Measurements from ENCODE around the gene ZNF124.
"Not testable (repeated sequence)": the region's sequence is repeated elsewhere in the genome, so short reads cannot be mapped to it uniquely, and the experiment has no call there.

Gene ZNF124

DNA sequence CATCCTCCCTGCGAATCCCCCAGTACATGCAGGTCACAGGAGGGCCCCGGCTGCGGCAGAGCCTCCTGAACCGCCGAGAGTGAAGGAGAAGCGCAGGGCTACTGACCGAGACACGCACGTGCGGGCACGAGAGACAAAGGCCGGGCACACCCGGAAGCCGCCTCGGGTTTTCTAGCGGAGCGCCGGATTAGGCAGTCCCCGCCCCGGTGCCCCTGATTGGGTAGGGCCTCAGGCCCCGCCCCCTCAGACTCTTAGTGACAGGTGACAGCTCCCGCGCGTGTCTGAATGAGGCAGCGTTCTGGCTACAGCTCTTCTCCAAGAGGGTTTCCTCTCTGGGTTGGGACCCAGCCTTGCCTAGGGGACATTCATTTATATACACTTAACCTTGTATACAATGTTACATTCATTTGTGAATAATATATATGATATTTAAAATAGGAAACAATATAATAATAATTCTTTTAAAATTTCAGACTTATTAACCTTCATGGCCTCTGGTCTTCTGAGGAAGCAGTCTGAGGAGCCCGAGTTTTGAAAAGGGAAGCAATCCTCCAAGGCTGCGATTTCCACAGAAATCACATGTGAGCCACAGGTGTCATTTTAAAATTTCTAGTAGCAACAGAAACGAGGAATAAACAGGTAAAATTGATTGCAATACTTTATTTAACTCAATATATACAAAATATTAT is at the start of gene ZNF124:
Gene ZNF124, minus strand, starts transcription at position 146 of the 689 bp plus-strand sequence. Its CDS starts 143 bp downstream, at position 3.
- DNase-seq, result not testable (repeated sequence)

DNA sequence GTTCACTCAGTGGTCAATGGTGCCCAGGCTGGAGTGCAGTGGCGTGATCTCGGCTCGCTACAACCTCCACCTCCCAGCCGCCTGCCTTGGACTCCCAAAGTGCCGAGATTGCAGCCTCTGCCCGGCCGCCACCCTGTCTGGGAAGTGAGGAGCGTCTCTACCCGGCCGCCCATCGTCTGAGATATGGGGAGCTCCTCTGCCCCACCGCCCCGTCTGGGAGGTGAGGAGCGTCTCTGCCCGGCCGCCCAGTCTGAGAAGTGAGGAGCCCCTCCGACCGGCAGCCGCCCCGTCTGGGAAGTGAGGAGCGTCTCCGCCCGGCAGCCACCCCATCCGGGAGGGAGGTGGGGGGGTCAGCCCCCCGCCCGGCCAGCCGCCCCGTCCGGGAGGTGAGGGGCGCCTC is 48.5 kb upstream of the ZNF124 start:
- not testable (repeated sequence) for DNase-seq

DNA sequence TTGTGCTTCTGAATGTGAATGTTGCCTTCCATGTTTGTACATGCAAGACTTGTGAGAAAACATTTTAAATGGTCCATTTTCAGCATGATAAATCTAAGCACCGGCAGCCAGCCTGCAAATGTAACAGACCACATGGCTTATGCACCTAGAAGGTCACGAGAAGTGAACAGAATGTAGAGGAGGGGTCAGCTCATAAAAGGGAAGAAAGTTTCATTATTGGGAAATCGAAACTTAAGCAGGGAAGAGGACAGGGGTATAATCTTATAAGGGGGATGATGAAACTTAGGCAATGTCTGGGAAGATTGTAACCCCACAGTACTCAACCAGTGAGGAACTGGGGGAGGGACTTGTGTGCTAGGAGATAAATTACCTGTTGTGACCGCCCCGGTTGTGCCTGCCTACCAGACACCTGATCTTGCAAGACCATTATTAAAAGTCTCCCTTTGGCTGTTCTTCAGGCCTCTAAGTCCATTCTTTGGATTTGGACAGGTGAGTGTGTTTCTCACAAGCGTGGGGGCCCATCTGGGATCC is 46.4 kb upstream of the ZNF124 start:
- no peak for DNase-seq

DNA sequence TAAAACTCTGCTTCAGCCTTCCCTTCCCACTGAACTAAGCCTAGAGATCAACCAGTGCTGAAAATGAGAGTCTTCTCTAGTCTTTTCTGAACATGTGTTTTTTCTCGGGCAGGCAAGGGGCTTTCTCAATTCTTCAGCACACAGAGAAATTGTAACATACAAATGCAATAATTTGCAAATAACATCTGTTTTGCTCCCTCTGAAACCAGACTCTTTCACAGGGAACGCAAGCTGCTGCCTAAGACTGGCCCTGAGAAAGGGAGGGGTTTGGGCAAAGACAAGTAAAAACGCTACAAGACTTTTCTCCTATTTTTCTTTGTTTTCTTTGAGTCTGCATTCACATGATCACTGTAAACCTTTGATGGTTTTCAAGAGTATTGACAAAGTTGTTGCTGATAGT is 44.4 kb upstream of the ZNF124 start:
- DNase-seq, result no peak

DNA sequence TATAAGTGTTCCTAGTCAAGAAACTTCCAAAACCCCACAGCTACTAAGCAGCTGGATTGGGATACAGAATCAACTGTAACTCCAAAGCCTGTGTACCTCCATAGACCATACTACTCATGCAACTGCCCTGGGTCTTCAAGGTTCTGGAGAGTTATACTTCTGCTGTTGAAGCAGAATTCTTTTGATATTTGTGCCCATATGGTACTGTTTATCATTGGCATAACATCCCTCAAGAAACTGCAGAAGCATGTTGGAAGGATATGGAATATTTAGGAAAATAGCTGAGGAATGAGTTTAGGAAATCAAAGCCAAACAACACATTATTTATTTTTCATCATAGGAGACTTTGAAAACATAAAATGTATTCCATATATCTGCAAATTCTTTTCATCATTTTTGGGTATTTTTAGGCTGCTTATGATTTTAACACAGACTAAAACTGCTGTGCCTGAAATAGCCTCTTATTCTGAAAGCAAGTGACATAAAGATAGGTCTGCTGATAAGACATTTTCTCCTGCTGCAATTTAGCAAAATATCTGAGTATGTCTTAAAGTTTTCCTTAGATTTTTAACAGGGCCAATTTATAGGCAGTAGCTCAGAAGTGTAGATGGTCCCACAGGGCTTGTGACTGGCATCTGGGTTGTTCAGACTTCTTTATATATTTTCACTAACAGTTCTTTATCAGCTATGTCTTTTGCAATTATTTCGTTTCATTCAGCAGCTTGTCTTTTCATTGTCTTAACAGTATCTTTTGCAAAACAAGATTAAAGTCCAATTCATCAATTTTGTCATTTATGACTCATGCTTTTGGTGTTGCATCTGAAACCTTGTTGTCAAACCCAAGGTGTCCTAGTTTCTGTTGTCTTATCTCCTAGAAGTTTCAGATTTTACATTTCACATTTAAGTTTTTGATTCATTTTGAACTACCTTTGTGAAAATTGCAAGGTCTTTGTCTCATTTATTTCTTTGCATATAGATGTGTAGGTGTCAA is 41.1 kb upstream of the ZNF124 start:
- no peak for DNase-seq

DNA sequence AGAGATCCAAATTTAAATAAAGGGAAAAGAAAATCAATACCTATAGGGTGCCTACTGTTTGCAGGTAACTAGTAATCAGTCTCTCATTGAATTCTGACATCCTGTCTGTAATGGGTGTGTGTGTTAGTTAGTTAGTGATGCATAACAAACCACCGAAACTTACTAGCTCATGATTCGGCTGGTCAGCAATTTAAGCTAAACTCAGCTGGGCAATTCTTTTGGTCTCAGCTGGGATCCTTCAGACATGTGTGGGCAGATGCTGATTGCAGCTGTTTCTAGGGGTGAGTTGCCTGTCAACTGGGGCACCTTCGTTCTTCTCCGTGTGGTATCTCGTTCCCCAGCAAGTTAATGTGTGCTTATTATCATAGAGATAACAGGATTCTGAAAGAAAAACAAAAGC is 40.2 kb upstream of the ZNF124 start:
- no peak for DNase-seq

DNA sequence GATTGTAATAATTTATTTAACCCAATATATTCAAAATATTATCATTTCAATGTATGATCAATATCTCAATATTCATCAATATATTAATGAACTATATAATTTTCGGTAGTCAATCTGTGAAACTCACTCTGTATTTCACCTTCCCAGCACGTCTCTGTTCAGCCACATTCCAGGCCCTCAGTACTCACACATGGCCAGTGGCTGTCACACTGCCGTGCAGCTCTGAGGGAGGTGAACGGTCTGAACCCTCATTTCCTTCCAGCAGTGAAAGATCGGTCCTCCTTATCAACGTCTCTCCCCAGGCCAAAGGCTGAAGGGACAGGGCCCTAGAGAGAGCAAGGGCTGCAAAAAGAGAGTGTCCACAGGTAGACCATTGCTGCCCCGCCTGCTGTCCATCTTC is 39.5 kb upstream of the ZNF124 start:
- DNase-seq, result no peak

DNA sequence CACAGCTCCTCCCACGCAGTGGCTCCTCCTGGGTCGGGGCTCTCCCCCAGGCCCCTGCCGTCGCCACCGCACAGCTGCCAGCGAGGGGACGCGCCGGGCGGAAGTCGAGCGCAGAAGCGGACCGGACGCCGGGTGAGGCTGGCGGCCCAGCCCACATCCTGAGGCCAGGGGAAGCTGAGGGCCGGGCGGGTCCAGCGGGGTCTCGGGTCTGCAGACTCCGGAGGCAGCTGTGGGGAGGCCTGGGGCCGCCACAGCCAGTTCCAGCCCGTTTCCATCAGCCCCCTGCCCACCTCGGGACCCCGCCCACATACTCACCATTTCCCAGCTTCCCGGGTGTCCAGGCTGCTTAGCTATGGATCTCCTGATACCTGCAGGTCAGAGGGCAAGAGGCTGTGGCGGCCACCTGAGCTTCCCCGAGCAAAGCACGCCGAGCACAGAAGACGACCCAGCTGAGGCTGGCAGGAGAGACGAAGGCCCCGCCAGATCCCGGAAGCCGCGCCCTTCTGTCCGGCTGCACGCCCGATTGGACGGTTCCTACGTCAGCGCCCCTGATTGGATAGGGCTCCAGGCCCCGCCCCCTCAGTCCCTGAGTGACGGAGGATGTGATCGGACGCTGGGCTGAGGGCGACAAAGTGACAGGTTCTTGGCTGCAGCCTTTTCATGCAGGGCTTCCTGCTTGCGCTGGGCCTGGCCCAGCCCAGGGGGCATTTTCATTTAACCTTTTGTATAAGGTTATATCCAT is 38.7 kb upstream of the ZNF124 start:
- peak; percentile 92 to 93 for DNase-seq

DNA sequence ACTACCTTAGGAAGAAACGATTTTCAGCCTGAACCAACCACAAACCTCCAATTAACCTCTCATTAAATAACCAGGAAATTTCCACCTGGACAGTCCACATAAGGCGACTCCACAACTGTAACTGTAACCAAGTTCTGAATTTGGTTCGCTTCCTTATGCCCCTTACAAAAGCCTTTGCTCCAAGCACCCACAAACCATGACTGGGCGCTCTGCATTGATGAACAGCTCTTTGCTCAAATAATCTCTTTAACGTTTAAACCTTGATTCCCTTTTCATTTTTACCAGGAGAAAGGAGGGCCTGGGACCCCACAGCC is 38.2 kb upstream of the ZNF124 start:
- no peak for DNase-seq

DNA sequence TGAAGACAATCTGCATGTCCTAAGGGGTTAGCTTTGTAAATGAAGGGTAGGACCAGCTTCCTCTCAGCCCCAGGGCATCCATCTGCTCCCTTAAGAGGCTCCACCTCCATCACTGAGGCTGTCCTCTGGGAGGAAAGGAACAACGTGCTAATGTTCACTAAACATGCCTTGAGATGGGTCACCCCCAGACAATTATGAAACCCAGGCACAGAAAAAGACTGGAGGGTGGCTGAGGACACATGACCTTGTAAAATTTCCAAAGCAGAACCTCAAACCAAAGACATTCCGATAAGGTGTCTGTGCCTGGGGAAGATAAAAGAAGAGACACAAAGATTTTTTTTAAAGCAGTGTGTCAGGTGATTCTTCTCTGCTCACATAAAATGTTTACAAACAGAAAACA is 37.6 kb upstream of the ZNF124 start:
- no peak for DNase-seq

DNA sequence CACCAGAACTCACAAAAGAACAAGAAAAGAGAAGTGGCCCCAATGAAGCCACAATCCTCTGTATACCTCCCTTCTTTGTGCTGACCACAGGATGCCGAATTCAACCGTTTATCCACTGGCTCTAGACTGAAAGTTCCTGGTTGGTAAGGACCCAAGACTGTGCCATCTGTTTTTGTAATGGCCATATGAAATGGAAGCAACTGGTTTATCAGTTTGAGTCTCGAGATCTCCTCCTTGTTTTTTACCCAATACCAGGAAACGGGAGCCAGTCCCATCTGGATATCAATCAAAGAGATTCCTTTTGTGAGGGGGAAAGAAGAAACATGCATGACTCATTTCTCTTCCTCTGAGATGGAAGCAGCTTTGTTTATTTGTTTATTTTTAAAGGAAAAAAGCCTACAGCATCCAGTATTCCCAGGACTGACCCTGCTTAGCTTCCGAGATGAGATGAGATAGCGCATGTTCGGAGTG is 32.4 kb upstream of the ZNF124 start:
- DNase-seq, result no peak

DNA sequence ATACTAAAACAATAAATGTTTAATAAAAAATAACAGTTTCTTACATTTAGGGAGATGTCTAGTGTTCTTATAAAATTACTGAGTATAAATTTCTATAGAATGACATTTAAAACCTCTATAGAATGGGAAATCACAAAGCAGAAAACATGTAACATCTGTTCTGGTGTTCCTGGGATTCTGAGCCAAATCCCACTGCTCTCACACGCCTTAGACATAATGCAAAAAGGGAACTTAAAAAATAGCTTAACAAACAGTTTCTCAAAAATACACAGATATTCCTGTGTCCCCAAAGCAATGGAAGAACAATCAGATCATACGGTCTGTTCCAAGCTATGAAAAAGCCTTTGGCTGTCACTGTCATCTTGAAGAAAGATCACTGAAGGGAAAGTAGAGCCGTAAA is 27.0 kb upstream of the ZNF124 start:
- no peak for DNase-seq

DNA sequence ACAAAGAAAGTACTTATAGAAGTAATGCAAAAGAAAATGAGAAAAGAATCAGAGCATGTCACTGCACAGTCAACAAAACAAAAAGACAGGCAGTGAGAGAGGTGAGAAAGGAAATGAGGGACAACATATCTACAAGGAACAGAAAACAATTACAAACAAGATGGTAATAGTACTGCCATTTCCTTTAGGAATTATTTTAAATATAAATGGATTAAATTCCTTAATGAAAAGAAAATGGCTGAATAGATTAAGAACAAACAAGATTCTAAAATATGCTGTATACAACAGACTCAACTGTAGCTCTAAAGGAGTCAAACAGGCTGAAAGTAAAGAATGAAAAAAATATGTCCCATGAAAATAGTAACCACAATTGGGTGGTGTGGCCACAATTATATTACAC is 22.1 kb upstream of the ZNF124 start:
- no peak for DNase-seq

DNA sequence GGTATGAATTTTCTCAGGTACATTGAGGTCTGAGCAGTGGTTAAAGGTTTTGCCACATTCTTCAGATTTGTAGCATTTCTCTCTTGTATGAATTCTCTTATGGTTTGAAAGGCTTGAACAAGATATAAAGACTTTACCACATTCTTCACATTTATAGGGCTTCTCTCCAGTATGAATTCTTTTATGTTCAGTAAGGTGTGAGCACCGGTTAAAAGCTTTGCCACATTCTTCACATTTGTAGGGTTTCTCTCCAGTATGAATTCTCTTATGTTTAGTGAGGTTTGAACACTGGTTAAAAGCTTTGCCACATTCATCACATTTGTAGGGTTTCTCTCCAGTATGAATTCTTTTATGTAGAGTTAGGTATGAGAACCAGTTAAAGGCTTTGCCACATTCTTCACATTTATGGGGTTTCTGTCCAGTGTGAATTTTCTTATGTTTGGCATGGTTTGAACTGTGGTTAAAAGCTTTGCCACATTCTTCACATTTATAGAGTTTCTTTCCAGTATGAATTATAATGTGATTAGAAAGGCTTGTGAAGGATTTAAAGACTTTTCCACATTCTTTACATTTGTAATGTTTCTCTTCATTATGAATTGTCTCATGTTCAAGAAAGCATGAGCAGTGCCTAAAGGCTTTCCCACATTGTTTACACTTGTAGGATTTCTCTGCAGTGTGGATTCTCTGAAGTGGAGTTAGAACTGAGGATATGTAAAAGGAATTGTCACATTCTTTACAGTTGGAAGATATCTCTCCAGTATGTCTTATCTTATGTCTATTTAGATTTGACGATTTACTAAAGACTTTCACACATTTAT is 18.4 kb upstream of the ZNF124 start:
- no peak for DNase-seq

DNA sequence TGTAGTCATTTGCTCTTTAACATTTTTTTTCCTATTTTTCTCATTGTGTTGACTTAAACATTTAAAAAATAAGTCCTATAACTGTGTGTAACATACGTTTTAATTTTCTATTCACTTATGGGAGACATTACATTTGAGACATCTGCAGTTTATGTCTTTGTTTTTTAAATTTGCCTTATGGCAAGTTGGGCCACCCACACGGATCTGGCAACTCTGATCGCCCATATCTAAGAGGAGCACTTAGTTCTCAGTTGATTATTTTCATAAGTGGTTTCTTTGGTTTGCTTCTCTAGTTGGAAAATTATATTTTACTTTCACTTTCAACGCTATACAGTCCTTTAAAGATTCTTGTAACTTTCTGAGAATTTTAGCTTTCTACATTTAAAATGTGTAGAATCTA is 13.8 kb upstream of the ZNF124 start:
- DNase-seq, result no peak

DNA sequence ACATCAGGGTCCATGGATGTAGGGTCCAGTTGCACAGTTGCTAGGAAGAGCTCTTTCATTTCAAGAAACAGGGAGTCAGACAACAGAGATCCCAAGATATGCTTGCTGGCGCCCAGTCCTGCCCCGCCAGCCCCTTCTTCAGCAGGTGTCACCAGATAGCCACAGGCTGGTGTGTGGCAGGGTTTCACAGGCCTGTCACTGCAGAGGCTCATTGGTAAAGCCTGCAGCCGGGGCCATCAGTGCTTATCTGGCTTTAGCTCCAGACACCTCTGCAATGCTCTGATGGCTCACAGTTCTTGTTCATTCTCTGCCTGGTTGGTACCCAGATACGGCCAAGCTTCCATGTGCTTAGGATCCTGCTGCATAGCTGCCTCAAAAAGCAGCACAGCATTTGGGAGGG is 12.4 kb upstream of the ZNF124 start:
- DNase-seq, result no peak

DNA sequence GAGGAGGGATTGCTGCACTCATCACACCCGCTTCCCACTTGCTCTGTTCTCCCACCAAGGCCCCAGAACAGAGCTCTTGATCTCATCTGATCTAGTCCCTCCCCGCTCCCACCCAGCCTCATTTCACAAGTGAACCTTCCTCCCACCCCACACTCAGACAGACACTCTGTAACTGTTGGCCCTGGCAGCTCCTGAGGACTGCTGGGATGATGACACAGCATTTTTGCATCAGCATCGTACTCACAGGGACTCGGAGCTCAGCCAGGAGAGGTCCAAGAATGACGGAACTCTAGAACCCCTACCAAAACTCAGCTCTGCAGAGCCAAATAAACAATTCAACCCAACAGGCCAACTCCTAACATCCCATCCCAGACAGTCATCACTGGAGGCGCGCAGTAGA is 11.2 kb upstream of the ZNF124 start:
- DNase-seq, result no peak

DNA sequence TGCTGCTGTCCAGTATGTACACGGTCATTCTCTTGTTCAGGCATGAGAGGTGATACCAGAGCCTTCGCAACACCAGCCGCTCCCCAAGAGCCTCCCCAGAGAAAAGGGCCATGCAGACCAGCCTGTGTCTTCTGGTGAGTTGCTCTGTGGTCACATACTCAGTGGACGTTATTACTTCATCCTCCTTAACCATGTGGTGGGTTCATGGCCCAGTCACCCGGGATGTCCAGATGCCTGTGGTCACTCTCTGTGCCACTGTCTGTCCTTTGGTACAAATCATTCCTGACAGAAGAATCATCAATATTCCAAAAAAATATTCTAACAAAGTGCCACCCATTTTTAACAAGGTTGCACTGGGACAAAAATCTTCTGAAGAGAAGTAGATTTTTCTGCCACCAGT is 8.8 kb upstream of the ZNF124 start:
- no peak for DNase-seq

DNA sequence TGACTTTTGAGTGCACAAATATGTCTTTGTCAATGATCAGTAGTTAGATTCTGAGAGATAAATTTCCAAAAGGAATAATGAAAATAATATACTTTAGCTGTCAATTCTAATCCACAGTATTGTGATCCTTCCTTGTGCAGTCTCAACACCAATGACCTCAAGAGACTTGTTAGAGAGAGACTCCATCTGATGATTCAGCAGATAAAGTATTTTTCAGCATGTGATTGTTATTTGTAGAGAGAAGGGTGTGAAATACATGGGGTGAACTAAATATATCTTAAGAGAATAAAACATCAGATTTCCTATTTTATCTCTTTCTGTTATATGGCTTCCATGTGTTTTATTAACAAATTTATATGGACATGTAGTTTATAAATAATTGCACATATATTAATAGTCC is 5.9 kb upstream of the ZNF124 start:
- no peak for DNase-seq

DNA sequence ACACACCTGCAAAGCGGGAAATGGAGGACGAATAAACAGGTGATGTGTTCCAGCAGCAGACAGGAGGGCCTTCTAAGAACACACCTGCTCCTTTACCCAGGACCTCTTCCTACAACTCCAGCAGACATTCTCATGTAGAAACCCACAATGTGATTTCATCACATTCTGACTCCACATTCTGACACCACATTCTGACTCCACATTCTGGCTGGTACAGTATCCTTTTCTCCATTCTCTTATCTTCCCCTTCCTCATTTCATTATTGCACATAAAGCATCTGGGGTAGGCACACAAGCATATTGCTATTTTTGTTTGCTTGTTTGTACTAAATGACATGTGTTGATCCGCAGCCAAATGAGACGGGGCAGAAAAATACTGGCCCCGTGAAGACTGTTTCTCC is 3.6 kb upstream of the ZNF124 start:
- no peak for DNase-seq

DNA sequence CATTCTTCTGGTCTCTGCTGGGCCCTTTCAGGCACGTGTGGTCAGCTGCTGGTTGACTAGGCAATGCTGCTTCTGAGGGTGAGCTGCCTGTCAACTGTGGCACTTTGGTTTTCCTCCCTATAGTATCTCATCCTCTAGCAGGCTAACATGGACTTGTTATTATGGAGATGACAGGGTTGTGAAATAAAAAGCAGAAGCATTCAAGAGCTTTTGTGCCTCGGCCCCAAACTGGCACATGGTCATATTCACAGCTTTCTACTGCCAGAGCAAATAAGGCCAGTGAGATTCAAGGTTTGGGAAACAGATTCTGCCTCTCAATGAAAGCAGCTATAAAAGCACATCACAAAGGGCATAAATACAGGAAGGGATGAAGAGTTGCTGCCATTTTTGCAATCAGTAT is 1.6 kb upstream of the ZNF124 start:
- DNase-seq, result no peak

DNA sequence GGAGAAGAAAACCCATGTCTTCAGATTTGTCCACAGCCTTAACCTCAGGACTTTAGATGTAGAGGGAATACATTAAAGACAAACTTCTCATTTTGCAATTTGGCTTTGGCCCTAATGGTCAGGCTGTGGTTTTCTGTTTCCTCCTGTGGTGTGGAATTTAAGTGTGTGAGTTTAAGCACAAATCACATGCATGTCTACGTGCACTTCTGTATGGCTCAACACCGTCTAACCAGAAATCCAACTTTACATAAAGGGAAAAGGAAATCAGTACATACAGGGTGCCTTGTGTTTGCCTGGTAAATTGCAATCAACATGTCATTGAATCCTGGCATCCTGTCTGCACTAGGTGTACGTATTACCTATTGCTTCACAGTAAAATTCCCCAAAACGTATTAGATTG is 1.2 kb upstream of the ZNF124 start:
- DNase-seq, result no peak
